ENCODE measurements around the gene CHRNA1. TPM values are rescaled to one million over a fixed set of nuclear protein-coding genes. Genes with fewer than 3 reads are reported as not detected.

CHRNA1 gene
- total RNA-seq, 1 donor from 2014 or later, result not detected

GRCh38 chr2:174760845-174761473 lies 3.3 kb downstream of the CHRNA1 start:
- no peak for DNase-seq (ENCODE audit: low spot score)

DNA sequence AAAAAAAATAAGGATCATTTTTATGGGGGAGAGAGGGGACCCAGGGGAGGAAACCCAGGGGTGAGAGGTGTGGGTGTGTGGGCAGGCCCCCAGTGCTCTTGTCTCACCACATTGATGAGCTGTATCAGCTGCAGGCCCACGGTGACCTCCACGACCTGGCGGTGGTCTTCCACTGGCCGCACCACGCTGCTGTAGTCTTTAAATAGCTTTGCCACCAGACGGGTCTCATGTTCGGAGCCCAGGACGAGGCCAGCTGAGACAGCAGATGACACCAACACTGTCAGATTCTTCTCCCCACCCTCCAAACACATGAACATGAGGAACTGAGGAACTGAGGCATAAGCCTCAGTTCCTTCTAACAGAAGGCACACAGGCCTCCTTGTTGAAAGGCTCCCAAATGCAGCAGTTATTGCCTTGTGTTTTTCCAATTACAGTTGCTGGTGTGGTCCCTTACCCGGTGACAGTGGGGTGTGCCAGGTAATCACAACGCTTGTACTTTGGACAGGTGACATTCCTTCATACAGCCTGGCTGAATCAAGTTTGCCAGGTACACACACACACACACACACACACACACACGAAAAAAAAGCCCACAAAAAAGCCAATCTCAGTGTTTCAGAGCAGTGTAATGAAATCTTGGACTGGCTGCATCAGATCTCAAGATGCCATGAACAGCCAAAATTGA lies 4.7 kb downstream of the CHRNA1 start:
- DNase-seq (ENCODE audit: low spot score), result no peak

DNA sequence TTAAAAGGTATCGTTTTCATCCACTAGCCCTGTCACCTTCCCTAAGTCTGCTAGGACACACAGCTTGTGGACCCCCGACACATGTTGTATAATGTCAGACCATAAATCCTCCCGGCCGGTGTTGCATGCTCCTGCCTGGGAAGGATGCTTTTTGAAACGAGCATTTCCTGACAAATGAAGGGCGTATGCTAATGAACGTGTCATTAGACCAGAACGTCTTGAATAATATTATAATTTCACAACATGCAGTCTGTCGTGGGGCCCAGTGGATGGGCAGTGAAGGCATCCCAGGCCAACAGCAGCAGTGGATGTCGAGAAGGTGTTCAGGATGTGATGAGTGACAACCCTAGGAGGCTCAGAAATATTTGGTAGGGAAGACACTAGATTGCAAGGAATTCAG lies 7.5 kb downstream of the CHRNA1 start:
- DNase-seq (ENCODE audit: low spot score), result no peak

DNA sequence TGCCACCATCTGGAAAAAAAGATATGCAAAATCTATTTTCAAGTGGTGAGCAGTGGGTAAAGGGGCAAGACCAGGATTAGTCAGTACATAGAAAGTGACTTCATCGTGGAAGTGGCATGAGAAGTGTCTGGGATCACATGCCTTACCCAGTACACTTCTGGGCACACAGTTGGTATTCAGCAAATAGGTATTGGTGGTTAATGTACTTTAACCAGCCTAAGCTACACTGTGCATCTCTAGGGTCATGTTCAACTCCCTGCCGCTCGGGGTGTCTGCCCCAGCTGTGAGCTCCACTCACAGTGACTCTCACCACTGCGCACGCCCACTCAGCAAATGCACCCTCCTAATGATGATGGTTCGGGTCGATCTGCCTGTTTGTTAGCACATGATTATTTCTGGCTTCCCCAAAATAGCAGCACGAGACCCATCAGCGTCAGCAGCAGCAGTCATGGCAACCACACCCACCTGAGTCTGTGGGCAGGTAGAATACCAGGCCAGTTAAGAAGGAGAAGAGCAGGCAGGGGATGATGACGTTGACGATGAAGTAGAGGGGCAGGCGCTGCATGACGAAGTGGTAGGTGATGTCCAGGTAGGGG lies 11.1 kb downstream of the CHRNA1 start:
- no peak for DNase-seq (ENCODE audit: low spot score)

DNA sequence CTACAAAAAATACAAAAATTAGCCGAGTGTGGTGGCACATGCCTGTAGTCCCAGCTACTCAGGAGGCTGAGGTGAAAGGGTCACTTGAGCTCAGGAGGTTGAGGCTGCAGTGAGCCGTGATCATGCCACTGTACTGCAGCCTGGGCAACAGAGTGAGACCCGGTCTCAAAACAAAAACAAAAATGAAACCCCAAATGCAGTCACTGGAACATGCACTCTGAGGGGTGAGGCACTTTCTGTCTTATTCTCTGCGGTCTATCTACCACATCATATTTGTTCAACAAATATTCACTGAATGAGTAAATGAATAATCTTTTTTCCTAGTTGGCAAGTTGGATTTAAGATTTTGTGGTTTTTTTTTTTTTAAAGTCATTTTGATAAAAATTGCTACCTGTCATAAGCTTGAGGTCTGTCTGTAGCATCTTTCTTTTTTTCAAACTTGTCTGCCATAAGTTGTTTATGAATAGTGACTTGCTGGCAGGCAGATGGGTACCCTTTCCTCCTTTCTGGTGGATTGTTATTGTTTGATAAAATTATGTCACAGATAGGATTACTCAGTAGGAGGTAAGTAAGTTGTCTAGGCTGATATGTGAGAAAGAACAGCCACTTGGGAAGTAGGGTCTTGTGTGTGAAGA lies 11.8 kb downstream of the CHRNA1 start:
- DNase-seq (ENCODE audit: low spot score), result no peak

DNA sequence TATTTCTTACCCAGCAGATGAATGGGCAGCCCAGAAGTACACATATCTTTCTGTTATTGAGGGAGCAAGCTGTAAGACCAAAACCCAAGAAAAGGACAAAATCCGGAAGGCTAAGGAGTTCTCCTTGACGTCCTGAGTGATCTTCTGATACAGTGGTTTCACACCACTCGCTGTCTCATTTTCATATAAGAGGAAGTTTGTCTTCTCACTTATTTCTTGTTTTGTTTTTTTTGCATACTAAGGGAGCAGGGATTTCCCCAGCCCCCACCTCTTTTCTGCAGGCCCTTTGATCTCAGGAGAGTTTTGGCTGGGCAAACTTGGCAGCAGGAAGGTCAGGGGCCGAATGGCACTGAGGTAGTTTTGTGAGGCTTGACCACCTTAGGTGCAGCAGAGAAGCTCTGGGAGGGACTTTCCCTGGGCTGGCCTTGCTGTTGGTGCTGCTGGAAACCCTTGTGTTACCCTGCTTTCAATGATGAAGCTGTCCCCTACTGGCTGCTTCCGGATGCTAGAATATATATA lies 13.3 kb downstream of the CHRNA1 start:
- DNase-seq (ENCODE audit: low spot score), result no peak

GRCh38 chr2:174749793-174750192 lies 14.5 kb downstream of the CHRNA1 start:
- DNase-seq (ENCODE audit: low spot score), result no peak

- peak; percentile 60 for DNase-seq (ENCODE audit: low spot score)
Observed at GRCh38 chr2:174748948-174749347, 15.3 kb downstream of the CHRNA1 start.

DNA sequence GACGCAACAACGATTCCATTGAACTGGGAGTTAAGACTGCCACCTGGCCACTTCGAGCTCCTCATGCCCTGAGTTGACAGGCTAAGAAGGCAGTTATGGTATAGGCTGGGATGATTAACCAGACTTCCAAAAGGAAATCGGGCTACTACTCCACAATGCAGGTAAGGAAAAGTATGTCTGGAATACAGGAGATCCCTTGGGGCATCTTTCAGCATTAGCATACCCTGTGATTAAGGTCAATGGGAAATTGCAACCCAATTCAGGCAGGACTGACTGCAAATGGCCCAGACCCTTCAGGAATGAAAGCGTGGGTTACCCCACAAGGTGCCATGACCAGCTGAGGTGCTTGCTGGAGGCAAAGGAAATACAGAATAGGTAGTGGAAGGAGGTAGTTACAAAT lies 19.1 kb downstream of the CHRNA1 start:
- no peak for DNase-seq (ENCODE audit: low spot score)

GRCh38 chr2:174744111-174744510 lies 20.2 kb downstream of the CHRNA1 start:
- DNase-seq (ENCODE audit: low spot score), result no peak

DNA sequence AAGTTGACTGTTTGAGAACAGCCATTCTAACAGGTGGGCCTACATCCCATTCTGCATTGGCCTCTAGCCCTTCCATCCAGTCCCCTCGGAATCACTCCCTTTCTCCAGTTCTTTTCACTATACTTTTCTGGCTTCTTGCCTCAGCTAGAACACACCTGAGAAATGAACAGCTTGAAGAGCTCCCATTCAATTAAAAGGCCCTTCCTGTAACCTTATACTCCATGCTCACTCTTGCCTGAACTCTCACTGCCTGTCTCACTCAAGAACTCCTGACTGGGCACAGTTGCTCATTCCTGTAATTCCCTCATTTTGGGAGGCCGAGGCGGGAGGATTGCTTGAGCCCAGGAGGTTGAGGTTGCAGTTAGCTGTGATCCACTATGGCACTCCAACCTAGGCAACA lies 23.6 kb downstream of the CHRNA1 start:
- DNase-seq (ENCODE audit: low spot score), result no peak

GRCh38 chr2:174738841-174739240 lies 25.4 kb downstream of the CHRNA1 start:
- no peak for DNase-seq (ENCODE audit: low spot score)

- DNase-seq (ENCODE audit: low spot score), result no peak
Observed at GRCh38 chr2:174731546-174731945, 32.7 kb downstream of the CHRNA1 start.

DNA sequence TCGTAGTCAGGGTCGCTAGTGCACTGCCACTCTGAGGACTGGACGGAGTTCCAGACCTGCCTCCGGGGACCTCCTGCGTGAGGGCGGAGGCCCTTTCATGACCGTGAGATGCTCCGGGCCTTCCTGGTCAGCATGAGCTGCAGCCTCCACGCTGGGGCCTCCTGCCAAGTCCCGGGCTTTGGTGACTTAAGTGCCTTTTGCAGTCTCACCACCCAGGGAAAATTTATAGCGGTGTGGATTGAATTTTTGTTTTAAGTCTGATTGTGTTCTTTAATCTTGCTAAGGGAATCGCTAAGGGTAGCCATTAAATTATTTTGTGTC lies 33.6 kb downstream of the CHRNA1 start:
- no peak for DNase-seq (ENCODE audit: low spot score)

- DNase-seq (ENCODE audit: low spot score), result no peak
Observed at GRCh38 chr2:174729797-174730697, 34.2 kb downstream of the CHRNA1 start.

DNA sequence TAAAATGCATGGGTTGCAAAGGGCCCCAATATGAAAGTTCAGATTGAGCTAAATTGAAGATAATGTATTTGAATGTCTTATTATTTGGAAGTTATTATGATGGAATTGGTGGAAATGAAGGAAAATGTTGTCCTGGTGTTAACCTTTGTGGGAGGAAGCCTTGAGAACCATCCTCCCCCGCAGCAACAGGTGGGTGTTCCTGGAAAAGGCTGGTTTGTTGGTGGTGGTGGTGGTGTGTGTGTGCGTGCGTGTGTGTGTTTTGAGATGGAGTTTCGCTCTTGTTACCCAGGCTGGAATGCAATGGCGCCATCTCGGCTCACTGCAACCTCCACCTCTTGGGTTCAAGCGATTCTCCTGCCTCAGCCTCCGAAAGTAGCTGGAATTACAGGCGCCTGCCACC lies 36.2 kb downstream of the CHRNA1 start:
- no peak for DNase-seq (ENCODE audit: low spot score)

DNA sequence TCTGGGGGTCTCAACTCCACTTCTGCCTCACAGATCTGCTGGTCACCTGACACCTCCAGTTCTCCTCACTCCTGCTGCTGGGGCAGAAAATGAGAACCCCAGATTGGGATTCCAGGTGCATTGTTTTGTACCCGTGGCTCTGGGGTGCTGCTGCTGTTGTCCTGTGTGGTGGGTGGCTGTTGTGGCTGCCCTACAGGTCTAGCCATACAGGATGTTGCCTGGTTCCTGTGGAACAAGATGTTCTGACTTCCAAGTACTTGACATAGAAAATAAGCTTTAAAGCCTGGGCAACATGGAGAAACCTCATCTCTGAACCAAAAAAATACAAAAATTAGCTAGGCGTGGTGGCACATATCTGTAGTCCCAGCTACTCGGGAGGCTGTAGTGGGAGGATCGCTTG lies 38.1 kb downstream of the CHRNA1 start:
- no peak for DNase-seq (ENCODE audit: low spot score)

DNA sequence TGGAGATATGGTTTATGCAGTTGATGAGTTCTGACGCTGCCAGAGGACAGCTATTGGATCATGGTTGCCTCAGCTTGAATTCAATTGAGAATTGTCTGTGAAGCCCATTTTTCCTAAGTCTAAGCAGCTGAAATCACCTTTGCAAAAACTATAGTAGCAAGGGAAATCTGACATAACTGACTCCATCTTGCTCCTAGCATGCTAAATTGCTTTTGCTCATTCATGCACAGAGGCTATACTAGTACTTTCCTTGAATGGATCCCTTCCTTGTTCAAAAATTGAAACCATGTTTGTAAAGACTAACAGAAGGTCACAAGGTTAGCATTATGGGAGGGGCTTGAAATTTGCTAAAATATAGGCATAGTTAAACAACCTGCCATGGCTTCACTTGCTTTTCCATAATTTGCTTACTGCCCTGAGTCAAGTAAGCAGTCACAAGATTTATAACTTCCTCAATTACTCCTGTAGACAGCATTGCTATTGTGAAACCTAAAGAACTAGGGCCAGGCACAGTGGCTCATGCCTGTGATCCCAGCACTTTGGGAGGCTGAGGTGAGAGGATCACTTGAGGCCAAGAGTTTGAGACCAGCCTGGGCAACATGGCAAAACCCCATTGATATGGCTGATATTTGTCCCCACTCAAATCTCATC lies 41.2 kb downstream of the CHRNA1 start:
- DNase-seq (ENCODE audit: low spot score), result no peak

DNA sequence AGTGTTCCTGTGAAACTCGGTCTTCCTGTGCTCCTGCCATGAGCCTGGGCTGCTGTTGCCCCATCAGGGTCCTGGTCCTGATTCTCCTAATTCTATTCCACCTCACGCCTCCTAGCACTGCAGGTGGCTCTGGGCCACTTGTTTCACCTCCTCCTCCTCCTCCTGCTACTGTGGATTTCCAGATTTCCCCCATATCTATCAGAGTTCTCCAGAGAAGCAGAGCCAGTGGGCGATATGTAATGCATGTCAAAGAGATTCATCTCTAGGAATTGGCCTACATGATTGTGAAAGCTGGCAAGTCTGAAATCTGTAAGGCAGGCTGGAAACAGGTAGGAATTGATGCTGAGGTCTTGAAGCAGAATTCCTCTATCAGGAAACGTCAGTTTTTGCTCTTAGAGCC lies 45.3 kb downstream of the CHRNA1 start:
- DNase-seq (ENCODE audit: low spot score), result no peak

GRCh38 chr2:174718591-174718990 lies 45.7 kb downstream of the CHRNA1 start:
- DNase-seq (ENCODE audit: low spot score), result no peak

GRCh38 chr2:174717916-174718315 lies 46.4 kb downstream of the CHRNA1 start:
- no peak for DNase-seq (ENCODE audit: low spot score)
